Measurements from ENCODE around the gene TRPM2. TPM values are rescaled to one million over a fixed set of nuclear protein-coding genes. Genes with fewer than 3 reads are reported as not detected.
A peak's percentile ranks its signal among the peaks of the same experiment; 100 is the strongest.

The TRPM2 gene
- total and polyA plus RNA-seq, 2 of the 13 experiments (the other 11 are each of a cell fraction or from before 2014, with no cell fraction given), result 0.07 to 0.20 TPM

GRCh38 chr21:44438531-44439210 is 85.2 kb downstream of the TRPM2 start (continued):
- TF ChIP-seq ZUFSP (CRISPR knock-in tag; IDR thresholded peaks at IDR 0.05; ENCODE audit: borderline replicate concordance) (no peak), ZBTB20 (CRISPR knock-in tag; IDR thresholded peaks at IDR 0.05; ENCODE audit: borderline replicate concordance, low read depth) (no peak), ZNF616 (CRISPR knock-in tag; IDR thresholded peaks at IDR 0.05; ENCODE audit: low read depth) (no peak), ZNF724P (CRISPR knock-in tag; IDR thresholded peaks at IDR 0.05; ENCODE audit: borderline replicate concordance) (no peak), POLR2AphosphoS2 (IDR thresholded peaks at IDR 0.05; ENCODE audit: low read depth, low read length) (no peak), ZFP1 (CRISPR knock-in tag; IDR thresholded peaks at IDR 0.05) (no peak), THAP8 (CRISPR knock-in tag; IDR thresholded peaks at IDR 0.05; ENCODE audit: borderline replicate concordance) (no peak), MED1 (CRISPR knock-in tag; IDR thresholded peaks at IDR 0.05) (0 out of 2 replicates have a peak, but pooled peaks have one; percentile 8), MXD1 (CRISPR knock-in tag; IDR thresholded peaks at IDR 0.05) (no peak), ATF7-NPFF (CRISPR knock-in tag; IDR thresholded peaks at IDR 0.05; ENCODE audit: low read depth) (no peak), MEIS2 (CRISPR knock-in tag; IDR thresholded peaks at IDR 0.05) (no peak), ZNF317 (CRISPR knock-in tag; IDR thresholded peaks at IDR 0.05) (0 out of 2 replicates have a peak, but pooled peaks have one; percentile 17), ZKSCAN8 (CRISPR knock-in tag; IDR thresholded peaks at IDR 0.05; ENCODE audit: borderline replicate concordance) (no peak), TRIM22 (IDR thresholded peaks at IDR 0.05) (no peak), SAP130 (CRISPR knock-in tag; IDR thresholded peaks at IDR 0.05; ENCODE audit: low read depth) (no peak), IRX3 (CRISPR knock-in tag; IDR thresholded peaks at IDR 0.05; ENCODE audit: borderline replicate concordance, low read depth) (no peak), THAP11 (CRISPR knock-in tag; IDR thresholded peaks at IDR 0.05) (no peak), HNRNPL (IDR thresholded peaks at IDR 0.05; ENCODE audit: low read depth, low read length) (peak; percentile 77), ZBTB3 (CRISPR knock-in tag; IDR thresholded peaks at IDR 0.05; ENCODE audit: borderline replicate concordance, low read depth) (no peak), ZSCAN21 (CRISPR knock-in tag; IDR thresholded peaks at IDR 0.05; ENCODE audit: borderline replicate concordance) (0 out of 2 replicates have a peak, but pooled peaks have one; percentile 51), TBX2 (CRISPR knock-in tag; IDR thresholded peaks at IDR 0.05; ENCODE audit: borderline replicate concordance) (no peak), HOXA7 (CRISPR knock-in tag; IDR thresholded peaks at IDR 0.05) (no peak), ZNF639 (CRISPR knock-in tag; conservative IDR thresholded peaks at IDR 0.05) (no peak), SP140L (CRISPR knock-in tag; IDR thresholded peaks at IDR 0.05; ENCODE audit: borderline replicate concordance) (no peak), ZNF749 (CRISPR knock-in tag; IDR thresholded peaks at IDR 0.05; ENCODE audit: borderline replicate concordance) (0 out of 2 replicates have a peak, but pooled peaks have one; percentile 22), KDM1A (CRISPR knock-in tag; IDR thresholded peaks at IDR 0.05) (no peak)

All from HepG2 (cell line).